H1 (cell line): ENCODE results near the gene RPP25. TPM values are rescaled to one million over a fixed set of nuclear protein-coding genes. Genes with fewer than 3 reads are reported as not detected.

Experiments
- HDAC6 ChIP-seq: IDR thresholded peaks from one replicate; pipeline ENCODE4 v1.7.1; 2012; ENCODE audit warnings: low read depth, mild to moderate bottlenecking, inconsistent platforms, low read length, moderate library complexity
- KDM4A ChIP-seq: IDR thresholded peaks from one replicate; pipeline ENCODE4 v1.7.1; 2012; ENCODE audit warnings: low read depth, mild to moderate bottlenecking, moderate library complexity, low read length, inconsistent platforms; ENCODE audit not compliant: severe bottlenecking
- POLR2A ChIP-seq, 2 experiments: IDR thresholded peaks; 1 replicate in 1 of 2; 2 replicates in 1 of 2; pipeline ENCODE4 v1.6.1; 2011; ENCODE audit warnings: low read depth in 2 of 2, low read length in 2 of 2, mild to moderate bottlenecking in 2 of 2; ENCODE audit errors: control extremely low read depth in 1 of 2
- TEAD4 ChIP-seq: IDR thresholded peaks from 2 replicates; pipeline ENCODE4 v1.6.1; 2012; ENCODE audit warnings: low read depth, low read length, inconsistent platforms, mixed read lengths
- polyA plus RNA-seq, 7 experiments: library from polyadenylated mRNA; depleted of rRNA in 3 of 7; stranded (reverse) in 5 of 7; unstranded in 2 of 7; fragments of >200 nt in 5 of 7; fragments of 200-250 nt in 2 of 7; gene quantifications; 1 replicate in 5 of 7; 2 replicates in 1 of 7; 4 replicates in 1 of 7; pipeline versions ENCODE4 v1.2.1 to v1.2.3, GENCODE V29; 2011 to 2013; ENCODE audit warnings: missing spikeins in 2 of 7, mixed read lengths in 2 of 7
- total RNA-seq: library from RNA; stranded (reverse); fragmentation: NEBNext Ultra II Directional; extraction: Animal tissue kit (Norgen Biotek cat#: 25700); gene quantifications from 2 replicates; pipeline ENCODE4 v1.2.1, GENCODE V29; 2021
- TF ChIP-seq, protein P1 (sequence below): fragments of 300-600 bp; sonication (generic); IDR thresholded peaks from 2 replicates; pipeline ENCODE4 v1.7.1; 2012; ENCODE audit warnings: low read length, moderate library complexity, mild to moderate bottlenecking, inconsistent platforms; ENCODE audit not compliant: insufficient replicate concordance

RPP25 gene
- total and polyA plus RNA-seq, 2 of the 8 experiments (the other 6 are each of a cell fraction or from before 2014, with no cell fraction given): 17.4 to 19.8 TPM

DNA sequence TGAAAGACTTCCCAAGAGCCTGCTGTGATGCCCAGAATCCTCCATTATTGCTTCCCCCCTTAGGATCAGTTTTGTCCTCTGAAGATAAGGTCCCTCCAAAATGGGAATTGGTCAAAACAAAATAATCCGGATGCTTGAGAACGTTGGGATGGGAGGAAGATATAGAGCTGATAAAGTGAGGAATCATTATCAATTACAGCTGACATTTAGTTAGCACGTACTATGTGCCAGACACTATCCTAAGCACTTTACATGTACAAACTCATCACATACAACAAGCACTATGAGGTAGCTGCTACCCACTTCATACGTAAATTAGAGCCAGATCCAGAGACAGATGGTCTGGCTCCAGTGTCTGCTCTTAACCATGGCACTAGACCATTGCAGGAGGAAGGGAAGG lies 6.6 kb upstream of the RPP25 start (continued):
- TF ChIP-seq, protein P1, sequence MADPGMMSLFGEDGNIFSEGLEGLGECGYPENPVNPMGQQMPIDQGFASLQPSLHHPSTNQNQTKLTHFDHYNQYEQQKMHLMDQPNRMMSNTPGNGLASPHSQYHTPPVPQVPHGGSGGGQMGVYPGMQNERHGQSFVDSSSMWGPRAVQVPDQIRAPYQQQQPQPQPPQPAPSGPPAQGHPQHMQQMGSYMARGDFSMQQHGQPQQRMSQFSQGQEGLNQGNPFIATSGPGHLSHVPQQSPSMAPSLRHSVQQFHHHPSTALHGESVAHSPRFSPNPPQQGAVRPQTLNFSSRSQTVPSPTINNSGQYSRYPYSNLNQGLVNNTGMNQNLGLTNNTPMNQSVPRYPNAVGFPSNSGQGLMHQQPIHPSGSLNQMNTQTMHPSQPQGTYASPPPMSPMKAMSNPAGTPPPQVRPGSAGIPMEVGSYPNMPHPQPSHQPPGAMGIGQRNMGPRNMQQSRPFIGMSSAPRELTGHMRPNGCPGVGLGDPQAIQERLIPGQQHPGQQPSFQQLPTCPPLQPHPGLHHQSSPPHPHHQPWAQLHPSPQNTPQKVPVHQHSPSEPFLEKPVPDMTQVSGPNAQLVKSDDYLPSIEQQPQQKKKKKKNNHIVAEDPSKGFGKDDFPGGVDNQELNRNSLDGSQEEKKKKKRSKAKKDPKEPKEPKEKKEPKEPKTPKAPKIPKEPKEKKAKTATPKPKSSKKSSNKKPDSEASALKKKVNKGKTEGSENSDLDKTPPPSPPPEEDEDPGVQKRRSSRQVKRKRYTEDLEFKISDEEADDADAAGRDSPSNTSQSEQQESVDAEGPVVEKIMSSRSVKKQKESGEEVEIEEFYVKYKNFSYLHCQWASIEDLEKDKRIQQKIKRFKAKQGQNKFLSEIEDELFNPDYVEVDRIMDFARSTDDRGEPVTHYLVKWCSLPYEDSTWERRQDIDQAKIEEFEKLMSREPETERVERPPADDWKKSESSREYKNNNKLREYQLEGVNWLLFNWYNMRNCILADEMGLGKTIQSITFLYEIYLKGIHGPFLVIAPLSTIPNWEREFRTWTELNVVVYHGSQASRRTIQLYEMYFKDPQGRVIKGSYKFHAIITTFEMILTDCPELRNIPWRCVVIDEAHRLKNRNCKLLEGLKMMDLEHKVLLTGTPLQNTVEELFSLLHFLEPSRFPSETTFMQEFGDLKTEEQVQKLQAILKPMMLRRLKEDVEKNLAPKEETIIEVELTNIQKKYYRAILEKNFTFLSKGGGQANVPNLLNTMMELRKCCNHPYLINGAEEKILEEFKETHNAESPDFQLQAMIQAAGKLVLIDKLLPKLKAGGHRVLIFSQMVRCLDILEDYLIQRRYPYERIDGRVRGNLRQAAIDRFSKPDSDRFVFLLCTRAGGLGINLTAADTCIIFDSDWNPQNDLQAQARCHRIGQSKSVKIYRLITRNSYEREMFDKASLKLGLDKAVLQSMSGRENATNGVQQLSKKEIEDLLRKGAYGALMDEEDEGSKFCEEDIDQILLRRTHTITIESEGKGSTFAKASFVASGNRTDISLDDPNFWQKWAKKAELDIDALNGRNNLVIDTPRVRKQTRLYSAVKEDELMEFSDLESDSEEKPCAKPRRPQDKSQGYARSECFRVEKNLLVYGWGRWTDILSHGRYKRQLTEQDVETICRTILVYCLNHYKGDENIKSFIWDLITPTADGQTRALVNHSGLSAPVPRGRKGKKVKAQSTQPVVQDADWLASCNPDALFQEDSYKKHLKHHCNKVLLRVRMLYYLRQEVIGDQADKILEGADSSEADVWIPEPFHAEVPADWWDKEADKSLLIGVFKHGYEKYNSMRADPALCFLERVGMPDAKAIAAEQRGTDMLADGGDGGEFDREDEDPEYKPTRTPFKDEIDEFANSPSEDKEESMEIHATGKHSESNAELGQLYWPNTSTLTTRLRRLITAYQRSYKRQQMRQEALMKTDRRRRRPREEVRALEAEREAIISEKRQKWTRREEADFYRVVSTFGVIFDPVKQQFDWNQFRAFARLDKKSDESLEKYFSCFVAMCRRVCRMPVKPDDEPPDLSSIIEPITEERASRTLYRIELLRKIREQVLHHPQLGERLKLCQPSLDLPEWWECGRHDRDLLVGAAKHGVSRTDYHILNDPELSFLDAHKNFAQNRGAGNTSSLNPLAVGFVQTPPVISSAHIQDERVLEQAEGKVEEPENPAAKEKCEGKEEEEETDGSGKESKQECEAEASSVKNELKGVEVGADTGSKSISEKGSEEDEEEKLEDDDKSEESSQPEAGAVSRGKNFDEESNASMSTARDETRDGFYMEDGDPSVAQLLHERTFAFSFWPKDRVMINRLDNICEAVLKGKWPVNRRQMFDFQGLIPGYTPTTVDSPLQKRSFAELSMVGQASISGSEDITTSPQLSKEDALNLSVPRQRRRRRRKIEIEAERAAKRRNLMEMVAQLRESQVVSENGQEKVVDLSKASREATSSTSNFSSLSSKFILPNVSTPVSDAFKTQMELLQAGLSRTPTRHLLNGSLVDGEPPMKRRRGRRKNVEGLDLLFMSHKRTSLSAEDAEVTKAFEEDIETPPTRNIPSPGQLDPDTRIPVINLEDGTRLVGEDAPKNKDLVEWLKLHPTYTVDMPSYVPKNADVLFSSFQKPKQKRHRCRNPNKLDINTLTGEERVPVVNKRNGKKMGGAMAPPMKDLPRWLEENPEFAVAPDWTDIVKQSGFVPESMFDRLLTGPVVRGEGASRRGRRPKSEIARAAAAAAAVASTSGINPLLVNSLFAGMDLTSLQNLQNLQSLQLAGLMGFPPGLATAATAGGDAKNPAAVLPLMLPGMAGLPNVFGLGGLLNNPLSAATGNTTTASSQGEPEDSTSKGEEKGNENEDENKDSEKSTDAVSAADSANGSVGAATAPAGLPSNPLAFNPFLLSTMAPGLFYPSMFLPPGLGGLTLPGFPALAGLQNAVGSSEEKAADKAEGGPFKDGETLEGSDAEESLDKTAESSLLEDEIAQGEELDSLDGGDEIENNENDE: no peak
- no peak for TF ChIP-seq TEAD4
- no peak for TF ChIP-seq POLR2A (IDR thresholded peaks at IDR 0.05; ENCODE audit: control extremely low read depth in 1 of 2, low read depth in 2 of 2, low read length in 2 of 2)
- TF ChIP-seq KDM4A: no peak
- no peak for TF ChIP-seq HDAC6
